Breast epithelium (tissue), 3 donors: ENCODE results near the gene BEND5.

ENCODE experiments used
- CTCF ChIP-seq, 3 donors: fragments of 450-650 bp; IDR thresholded peaks; one replicate each; pipeline ENCODE4 v1.5.1; 2016 to 2017; ENCODE audit warnings: antibody characterized with exemption in 3 of 3, mild to moderate bottlenecking in 3 of 3, moderate library complexity in 3 of 3
- POLR2A ChIP-seq: fragments of 450-650 bp; IDR thresholded peaks from one replicate; pipeline ENCODE4 v1.6.1; 2016; ENCODE audit warnings: antibody characterized with exemption, mild to moderate bottlenecking, moderate library complexity

GRCh38 chr1:48741380-48741779 is 35.3 kb downstream of the BEND5 start:
- no peak for TF ChIP-seq CTCF (IDR thresholded peaks at IDR 0.05)
- TF ChIP-seq POLR2A, result no peak
